Trophoblast cell (in vitro differentiated cells and primary cell): Measurements from ENCODE around the gene MCOLN2.
"Not testable (repeated sequence)": the region's sequence is repeated elsewhere in the genome, so short reads cannot be mapped to it uniquely, and the experiment has no call there.

ENCODE experiments used
- DNase-seq, 2 donors: peaks; one replicate each; pipeline ENCODE4 v3.0.0-alpha.2; 2016
- H2AFZ ChIP-seq: 2 replicates; pipeline ENCODE4 v1.6.1; 2013; ENCODE audit warnings: low read length, moderate library complexity, mild to moderate bottlenecking; ENCODE audit not compliant: insufficient read depth, poor library complexity
- H2AK5ac ChIP-seq: 2 replicates; pipeline ENCODE4 v1.6.1; 2013; ENCODE audit warnings: mild to moderate bottlenecking, low read length
- H2BK120ac ChIP-seq: 2 replicates; pipeline ENCODE4 v1.6.1; 2013; ENCODE audit warnings: low read length, mild to moderate bottlenecking, moderate library complexity; ENCODE audit not compliant: insufficient read depth, poor library complexity
- H2BK12ac ChIP-seq: 2 replicates; pipeline ENCODE4 v1.6.1; 2013; ENCODE audit warnings: mild to moderate bottlenecking, low read length, moderate library complexity
- H2BK5ac ChIP-seq: 2 replicates; pipeline ENCODE4 v1.6.1; 2013; ENCODE audit warnings: low read length, low read depth, moderate library complexity, mild to moderate bottlenecking; ENCODE audit not compliant: poor library complexity
- H3K14ac ChIP-seq: 2 replicates; pipeline ENCODE4 v1.6.1; 2013; ENCODE audit warnings: mild to moderate bottlenecking, low read length
- H3K18ac ChIP-seq: 2 replicates; pipeline ENCODE4 v1.6.1; 2013; ENCODE audit warnings: mild to moderate bottlenecking, low read length
- H3K23ac ChIP-seq: 2 replicates; pipeline ENCODE4 v1.6.1; 2013; ENCODE audit warnings: low read length
- H3K27ac ChIP-seq: 2 replicates; pipeline ENCODE4 v1.5.1; 2013; ENCODE audit warnings: low read depth, mild to moderate bottlenecking, inconsistent platforms, low read length, moderate library complexity
- H3K27me3 ChIP-seq: 2 replicates; pipeline ENCODE4 v1.6.1; 2013; ENCODE audit warnings: inconsistent platforms, mild to moderate bottlenecking, low read length, moderate library complexity; ENCODE audit not compliant: insufficient read depth
- H3K36me3 ChIP-seq, 2 experiments: 1 replicate in 1 of 2; 2 replicates in 1 of 2; pipeline ENCODE4 v1.6.1; 2013; ENCODE audit warnings: low read length in 2 of 2, mild to moderate bottlenecking in 2 of 2, moderate library complexity in 1 of 2; ENCODE audit not compliant: insufficient read depth in 2 of 2, control insufficient read depth in 1 of 2
- H3K4ac ChIP-seq: 2 replicates; pipeline ENCODE4 v1.6.1; 2013; ENCODE audit warnings: low read depth, mild to moderate bottlenecking, low read length, moderate library complexity
- H3K4me1 ChIP-seq, 2 experiments: 1 replicate in 1 of 2; 2 replicates in 1 of 2; pipeline ENCODE4 v1.6.1; 2013; ENCODE audit warnings: low read length in 2 of 2, mild to moderate bottlenecking in 2 of 2, moderate library complexity in 1 of 2; ENCODE audit not compliant: insufficient read depth in 2 of 2, control insufficient read depth in 1 of 2
- H3K4me2 ChIP-seq: 2 replicates; pipeline ENCODE4 v1.6.1; 2013; ENCODE audit warnings: inconsistent platforms, mild to moderate bottlenecking, low read length, moderate library complexity
- H3K4me3 ChIP-seq: 2 replicates; pipeline ENCODE4 v1.5.1; 2013; ENCODE audit warnings: mild to moderate bottlenecking, low read depth, low read length, inconsistent platforms
- H3K79me1 ChIP-seq: one replicate; pipeline ENCODE4 v1.6.1; 2013; ENCODE audit warnings: low read length
- H3K79me2 ChIP-seq: 2 replicates; pipeline ENCODE4 v1.6.1; 2013; ENCODE audit warnings: low read length, mild to moderate bottlenecking; ENCODE audit not compliant: control insufficient read depth, insufficient read depth, poor library complexity
- H3K9ac ChIP-seq: 2 replicates; pipeline ENCODE4 v1.6.1; 2013; ENCODE audit warnings: mild to moderate bottlenecking, low read length
- H3K9me3 ChIP-seq: 2 replicates; pipeline ENCODE4 v1.6.1; 2013; ENCODE audit warnings: low read depth, mild to moderate bottlenecking, control low read depth, inconsistent platforms, low read length; ENCODE audit not compliant: insufficient read depth
- H4K12ac ChIP-seq: 2 replicates; pipeline ENCODE4 v1.6.1; 2013; ENCODE audit warnings: low read depth, mild to moderate bottlenecking, low read length, moderate library complexity
- H4K8ac ChIP-seq: 2 replicates; pipeline ENCODE4 v1.6.1; 2013; ENCODE audit warnings: low read depth, mild to moderate bottlenecking, low read length, moderate library complexity
- H4K91ac ChIP-seq: one replicate; pipeline ENCODE4 v1.6.1; 2013; ENCODE audit warnings: low read depth, mild to moderate bottlenecking, low read length, moderate library complexity
- WGBS: extraction: QIAGEN DNeasy Blood & Tissue Kit; methylation state at CpG from one replicate; pipeline ENCODE4 v1.1.7; 2013; ENCODE audit warnings: missing lambda C conversion rate; ENCODE audit not compliant: insufficient read length, insufficient coverage; ENCODE audit errors: extremely low coverage; 5-methylcytosine and 5-hydroxymethylcytosine counted together

MCOLN2 gene

GRCh38 chr1:84902727-84903126 is 94.2 kb downstream of the MCOLN2 start:
- not testable (repeated sequence) for H2BK5ac ChIP-seq, H3K4me2 ChIP-seq, H2BK12ac ChIP-seq

DNA sequence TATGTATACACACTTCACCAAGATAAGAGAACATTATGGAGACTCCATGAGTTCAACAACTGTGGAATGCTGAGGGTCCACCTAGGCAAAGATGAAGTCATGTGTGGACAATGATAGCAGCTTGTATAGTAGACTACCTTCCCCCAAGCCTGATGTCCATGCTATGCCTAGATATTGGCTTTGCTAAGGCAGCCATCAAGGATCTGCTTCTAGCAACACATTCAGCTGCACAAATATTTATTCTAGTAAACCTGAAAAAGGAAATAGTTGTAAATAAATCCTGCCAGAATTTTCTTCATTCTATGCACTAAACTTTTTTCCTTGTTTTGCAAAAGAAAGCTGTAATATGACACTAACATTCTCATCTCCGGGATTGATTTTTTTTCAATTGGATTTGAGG is 96.9 kb downstream of the MCOLN2 start:
- Histone ChIP-seq H3K4me1 (no peaks in the 10 kb centered on the region), H2AFZ (no peak overlapping the region), H2BK5ac (no peak overlapping the region), H3K9ac (no peak overlapping the region), H3K9me3 (peaks cover 2% of the 10 kb centered on the region), H3K4ac (no peak overlapping the region), H3K23ac (no peak overlapping the region), H2BK12ac (no peak overlapping the region), H3K79me2 (no peaks in the 10 kb centered on the region), H3K27me3 (no peaks in the 10 kb centered on the region), H4K91ac (no peak overlapping the region), H3K36me3 (no peaks in the 10 kb centered on the region), H3K79me1 (no peaks in the 10 kb centered on the region), H4K12ac (no peak overlapping the region), H3K4me2 (no peak overlapping the region), H3K4me3 (no peak overlapping the region), H3K18ac (no peak overlapping the region), H3K27ac (no peak overlapping the region), H2AK5ac (no peak overlapping the region), H3K14ac (no peak overlapping the region), H2BK120ac (no peak overlapping the region), H4K8ac (no peak overlapping the region)
- no CpG with 5 or more reads among the region's 1 CpG for WGBS
- DNase-seq: no peak

More at GRCh38 chr1:84902727-84903126, 94.2 kb downstream of the MCOLN2 start:
- H4K12ac ChIP-seq, H2AK5ac ChIP-seq, H3K27ac ChIP-seq, H3K9ac ChIP-seq, H4K91ac ChIP-seq, H3K4me1 ChIP-seq, H3K36me3 ChIP-seq, H3K4me3 ChIP-seq, H3K79me1 ChIP-seq, H3K9me3 ChIP-seq, H3K79me2 ChIP-seq, H3K4ac ChIP-seq, H4K8ac ChIP-seq, DNase-seq, H3K27me3 ChIP-seq, H3K18ac ChIP-seq, H3K23ac ChIP-seq, H2AFZ ChIP-seq, H3K14ac ChIP-seq, H2BK120ac ChIP-seq: not testable (repeated sequence)
- no CpG with 5 or more reads among the region's 7 CpGs for WGBS

GRCh38 chr1:84896279-84896678 is 100.6 kb downstream of the MCOLN2 start:
- no peak overlapping the region for H3K18ac ChIP-seq
- no CpG with 5 or more reads among the region's 2 CpGs for WGBS

DNA sequence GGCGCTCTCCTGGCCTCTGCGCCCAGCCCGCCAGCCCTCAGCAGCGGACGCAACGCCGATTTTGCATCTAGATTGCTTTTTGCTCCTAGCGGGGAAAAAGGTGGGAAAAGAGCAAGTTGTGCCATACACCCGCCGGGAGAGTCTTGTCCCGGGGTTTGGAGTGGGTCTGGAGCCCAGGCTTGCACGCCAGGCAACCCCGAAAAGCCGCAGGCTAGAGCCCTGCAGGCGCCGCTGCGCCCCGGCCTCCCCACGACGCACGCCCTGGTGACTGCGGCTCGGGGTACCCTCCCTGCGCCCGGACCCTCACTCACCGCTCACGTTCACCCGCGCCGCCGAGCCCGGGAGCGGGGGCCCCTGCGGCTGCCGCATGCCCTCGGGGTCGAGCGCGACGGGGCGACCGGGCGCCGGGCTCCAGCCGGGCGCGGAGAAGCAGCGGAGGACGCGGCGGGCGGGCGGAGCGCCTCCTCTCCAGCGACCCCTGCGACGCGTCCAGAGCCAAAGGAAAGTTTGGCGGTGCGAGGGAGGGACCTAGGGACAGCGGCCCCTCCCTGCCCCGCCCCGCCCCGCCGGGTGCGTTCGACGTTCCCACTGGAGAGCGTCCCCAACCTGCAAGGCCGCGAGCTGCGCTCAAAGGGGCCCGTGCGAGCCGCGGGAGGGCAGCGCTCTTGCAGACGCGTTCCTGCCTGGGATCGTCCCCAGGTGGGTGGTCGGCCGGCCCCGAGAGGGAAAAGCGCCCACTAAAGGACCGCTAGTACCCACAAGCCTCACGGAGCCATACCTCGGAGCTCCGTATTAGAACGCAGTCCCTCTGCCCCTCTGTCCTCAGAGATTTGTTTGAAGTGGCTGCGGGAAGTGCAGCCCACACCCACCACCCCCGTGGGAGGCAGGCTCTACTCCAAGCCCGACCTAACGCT is 104.0 kb downstream of the MCOLN2 start, which contains the start of gene LPAR3:
Gene LPAR3 (minus strand): TSS at position 502 of the 914 bp plus-strand sequence. CDS start 27,086 bp downstream, outside the sequence.
- DNase-seq: peak in 1 of 2 donors; percentile 64
- Histone ChIP-seq H3K4me3 (peak within 1 kb of the TSS; percentile 51), H2AFZ (no peak within 1 kb of the TSS)

More at GRCh38 chr1:84896279-84896678, 100.6 kb downstream of the MCOLN2 start:
- Histone ChIP-seq H3K4me2 (no peak overlapping the region), H3K23ac (no peak overlapping the region), H3K14ac (no peak overlapping the region), H4K91ac (no peak overlapping the region), H2BK5ac (no peak overlapping the region), H3K9me3 (peaks cover 2% of the 10 kb centered on the region), H3K79me2 (no peaks in the 10 kb centered on the region), H2BK12ac (no peak overlapping the region), H4K12ac (no peak overlapping the region), H3K4me1 (peaks cover 0 to 2% of the 10 kb centered on the region in 2 experiments), H2BK120ac (no peak overlapping the region), H3K27me3 (peaks cover 26% of the 10 kb centered on the region), H3K4ac (no peak overlapping the region), H2AFZ (no peak overlapping the region), H3K4me3 (no peak overlapping the region), H3K9ac (no peak overlapping the region), H3K36me3 (no peaks in the 10 kb centered on the region), H3K79me1 (no peaks in the 10 kb centered on the region), H4K8ac (no peak overlapping the region), H3K27ac (no peak overlapping the region), H2AK5ac (no peak overlapping the region)
- no peak for DNase-seq

More for the DNA sequence above, 104.0 kb downstream of the MCOLN2 start, which contains the start of gene LPAR3:
- Histone ChIP-seq H3K18ac (no peak within 1 kb of the TSS), H2BK120ac (no peak within 1 kb of the TSS), H3K27ac (no peak within 1 kb of the TSS), H3K14ac (no peak within 1 kb of the TSS), H3K36me3 (no peaks in the 10 kb centered on the region), H3K4me1 (peaks cover 0 to 2% of the 10 kb centered on the region in 2 experiments), H4K12ac (no peak within 1 kb of the TSS), H3K23ac (no peak within 1 kb of the TSS), H4K91ac (no peak within 1 kb of the TSS), H2BK12ac (no peak within 1 kb of the TSS), H3K4ac (no peak within 1 kb of the TSS), H3K79me2 (no peaks in the 10 kb centered on the region), H4K8ac (no peak within 1 kb of the TSS), H2AK5ac (no peak within 1 kb of the TSS), H3K4me2 (peak within 1 kb of the TSS; percentile 89), H3K27me3 (peaks cover 26% of the 10 kb centered on the region), H2BK5ac (no peak within 1 kb of the TSS), H3K9ac (no peak within 1 kb of the TSS), H3K9me3 (peaks cover 2% of the 10 kb centered on the region), H3K79me1 (no peaks in the 10 kb centered on the region)
- no CpG with 5 or more reads among the region's 93 CpGs for WGBS
